GM18951 (cell line): ENCODE results near the gene MCM7.
A peak's percentile ranks its signal among the peaks of the same experiment; 100 is the strongest.

Source experiments
- POLR2A ChIP-seq: IDR thresholded peaks from 4 replicates; pipeline ENCODE4 v1.6.1; 2011; ENCODE audit warnings: mild to moderate bottlenecking; ENCODE audit not compliant: insufficient read length, insufficient read depth; ENCODE audit errors: extremely low read depth
- in situ Hi-C: fragments of 300-500 bp; cut with MboI; formaldehyde crosslinking; loops from one replicate; pipeline ENCODE4 v1.12.0; 2022; ENCODE audit warnings: low sequenced_read_pairs, mixed read lengths, inconsistent platforms; ENCODE audit not compliant: unreplicated experiment

Gene MCM7

DNA sequence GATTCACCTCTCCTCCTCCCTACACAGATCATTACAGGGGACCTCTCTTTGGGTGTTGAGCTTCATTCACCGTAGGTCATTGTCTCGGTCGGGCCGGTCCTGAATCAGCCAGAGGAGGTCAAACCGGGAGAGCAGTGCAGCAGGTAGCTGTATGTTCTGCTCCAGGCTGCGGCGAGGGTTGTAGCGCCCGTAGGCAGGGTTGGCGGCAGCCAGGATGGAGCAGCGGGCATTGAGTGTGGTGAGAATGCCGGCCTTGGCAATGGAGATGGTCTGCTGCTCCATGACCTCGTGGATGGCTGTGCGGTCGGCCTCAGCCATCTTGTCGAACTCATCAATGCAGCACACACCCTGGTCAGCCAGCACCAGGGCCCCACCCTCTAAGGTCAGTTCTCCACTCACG is 5.5 kb downstream of the MCM7 start:
- in situ Hi-C loops: no loop called here
- TF ChIP-seq POLR2A: peak; percentile 14

DNA sequence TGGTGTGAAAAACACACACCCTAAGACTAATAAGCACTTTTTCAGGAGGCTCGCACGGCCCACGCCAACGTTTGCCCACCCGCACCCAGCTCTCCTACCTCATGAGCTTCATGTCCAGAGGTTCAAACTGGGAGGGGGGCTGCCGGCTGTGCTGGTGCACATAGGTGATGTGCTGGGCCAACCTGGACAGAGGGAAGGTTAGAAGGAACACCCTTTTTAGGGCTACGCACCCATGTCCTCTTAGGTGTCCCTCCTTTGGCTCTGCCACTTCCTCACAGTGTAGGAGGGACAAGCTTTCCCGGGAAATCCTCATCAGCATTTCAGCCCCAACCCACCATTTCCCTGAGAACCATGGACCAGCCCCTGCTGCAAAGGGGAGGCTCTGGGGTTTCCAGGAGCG is 5.9 kb downstream of the MCM7 start:
- no peak for TF ChIP-seq POLR2A
- in situ Hi-C loops: no loop called here

DNA sequence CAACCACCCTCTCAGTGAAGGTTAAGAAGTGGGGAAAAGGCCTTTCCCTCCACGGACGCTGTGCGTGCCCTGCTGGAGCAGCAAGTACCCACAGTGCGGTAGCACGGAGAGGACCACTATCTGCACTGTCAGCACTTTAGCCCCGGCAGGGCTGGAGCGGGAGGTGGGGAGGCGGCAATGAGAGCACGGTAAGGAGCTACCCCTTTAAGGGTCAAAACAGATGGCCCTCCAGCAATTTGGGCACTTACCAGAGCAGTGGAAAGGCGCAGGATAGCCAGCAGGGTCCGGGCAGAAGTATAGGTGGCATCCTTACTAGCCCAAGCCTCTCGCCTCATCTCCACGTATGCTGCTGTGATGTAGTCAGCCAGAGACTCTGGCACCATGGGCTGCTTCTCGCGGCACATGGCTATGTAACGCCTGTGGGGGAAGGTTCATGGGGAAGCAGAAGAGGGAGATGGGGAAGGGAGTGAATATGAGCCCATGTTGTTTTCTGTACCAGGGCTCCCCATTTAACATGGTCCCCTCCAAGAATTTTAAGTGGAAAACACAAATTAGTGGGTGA is 7.2 kb downstream of the MCM7 start:
- in situ Hi-C loops: no loop called here
- TF ChIP-seq POLR2A: peak; percentile 31

GRCh38 chr7:100093498-100093897 is 7.7 kb downstream of the MCM7 start:
- in situ Hi-C loops: no loop called here
- TF ChIP-seq POLR2A: no peak

GRCh38 chr7:100093054-100093453 is 8.1 kb downstream of the MCM7 start:
- no peak for TF ChIP-seq POLR2A
- in situ Hi-C loops: no loop called here

DNA sequence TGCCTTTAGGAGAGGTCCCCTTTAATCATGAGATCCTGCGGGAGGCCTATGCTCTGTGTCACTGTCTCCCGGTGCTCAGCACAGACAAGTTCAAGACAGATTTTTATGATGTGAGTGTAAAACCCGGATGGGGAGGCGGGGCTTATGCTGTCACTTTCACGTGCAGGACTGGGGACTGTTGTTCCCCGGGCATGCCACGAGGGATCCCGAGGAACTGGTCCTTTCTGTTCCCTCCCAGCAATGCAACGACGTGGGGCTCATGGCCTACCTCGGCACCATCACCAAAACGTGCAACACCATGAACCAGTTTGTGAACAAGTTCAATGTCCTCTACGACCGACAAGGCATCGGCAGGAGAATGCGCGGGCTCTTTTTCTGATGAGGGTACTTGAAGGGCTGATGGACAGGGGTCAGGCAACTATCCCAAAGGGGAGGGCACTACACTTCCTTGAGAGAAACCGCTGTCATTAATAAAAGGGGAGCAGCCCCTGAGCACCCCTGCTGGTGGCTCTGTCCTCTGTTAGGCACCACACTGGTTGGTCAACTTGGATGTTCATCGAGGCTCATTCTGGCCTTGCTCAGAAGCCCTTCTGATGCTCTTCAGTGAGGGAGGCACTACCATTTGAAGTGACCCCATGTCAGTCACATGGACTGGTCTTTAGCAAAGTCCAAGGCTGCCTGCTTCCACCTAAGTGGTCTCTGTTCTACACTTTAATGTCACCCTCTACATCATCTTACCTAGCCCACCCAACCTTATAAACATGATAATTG is 9.6 kb downstream of the MCM7 start:
- in situ Hi-C loops: no loop called here

GRCh38 chr7:100090527-100091410 is 10.4 kb downstream of the MCM7 start:
- TF ChIP-seq POLR2A: peak; percentile 5
- in situ Hi-C loops: no loop called here

More for the DNA sequence above, 9.6 kb downstream of the MCM7 start:
- no peak for TF ChIP-seq POLR2A

DNA sequence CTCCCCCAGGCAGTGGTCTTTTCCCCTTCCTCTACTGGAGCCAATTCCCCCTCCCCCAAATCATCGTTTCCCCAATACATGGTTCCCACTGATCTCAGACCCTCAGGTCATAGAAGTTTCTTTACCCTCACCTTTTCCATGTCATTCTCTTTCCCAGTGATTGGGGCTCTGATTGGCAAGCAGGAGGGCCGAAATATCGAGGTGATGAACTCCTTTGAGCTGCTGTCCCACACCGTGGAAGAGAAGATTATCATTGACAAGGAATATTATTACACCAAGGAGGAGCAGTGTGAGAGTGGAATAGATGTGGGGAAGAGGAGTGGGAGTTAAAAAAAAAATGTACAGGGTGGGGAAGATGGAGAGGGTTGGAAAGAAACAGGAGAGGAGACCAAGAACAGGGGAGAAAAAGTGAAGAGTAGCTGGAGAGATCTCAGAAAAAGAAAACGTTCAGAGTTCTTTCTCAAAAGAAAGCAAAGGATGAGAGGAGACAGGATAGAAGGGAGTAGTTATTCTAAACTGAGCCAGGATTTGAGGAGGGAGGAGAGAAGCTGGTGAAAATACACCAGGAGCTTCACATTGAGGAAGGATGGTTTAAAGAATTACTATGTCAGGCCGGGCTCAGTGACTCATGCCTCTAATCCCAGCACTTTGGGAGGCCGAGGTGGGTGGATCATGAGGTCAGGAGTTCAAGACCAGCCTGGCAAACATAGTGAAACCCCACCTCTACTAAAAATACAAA is 11.6 kb downstream of the MCM7 start:
- TF ChIP-seq POLR2A: no peak
- in situ Hi-C loops: no loop called here

GRCh38 chr7:100088621-100089457 is 12.4 kb downstream of the MCM7 start, which contains the start of gene COPS6:
TSS of gene COPS6 (plus strand) at chr7:100088969. CDS start at chr7:100088991, 22 bp downstream.
- peak; percentile 97 for TF ChIP-seq POLR2A
- in situ Hi-C loops: no loop called here

- in situ Hi-C loops: no loop called here
- TF ChIP-seq POLR2A: no peak
These were observed 13.0 kb downstream of the MCM7 start for GRCh38 chr7:100088095-100088620.

- in situ Hi-C loops: no loop called here
- no peak for TF ChIP-seq POLR2A
These were observed 14.0 kb downstream of the MCM7 start for GRCh38 chr7:100087055-100087750.

DNA sequence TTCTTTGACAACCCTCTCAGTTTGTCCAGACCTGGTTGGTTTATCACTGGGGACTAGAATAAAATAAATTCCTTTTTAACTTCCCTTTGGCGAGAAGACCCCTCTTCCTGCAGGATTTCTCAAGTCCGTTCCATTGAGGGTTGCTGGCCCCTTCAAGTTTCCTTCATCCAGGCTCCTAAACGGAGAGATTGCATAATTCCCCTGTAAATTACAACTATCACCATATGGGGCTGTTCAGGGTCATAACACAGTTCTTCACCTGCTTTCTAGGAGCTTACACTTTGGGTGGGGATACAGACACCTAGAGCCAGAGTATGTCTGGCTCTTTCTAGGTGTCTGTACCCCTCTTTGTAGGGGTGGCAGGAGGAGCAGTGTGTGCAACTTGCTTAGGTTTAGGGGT is 15.7 kb downstream of the MCM7 start:
- TF ChIP-seq POLR2A: no peak
- in situ Hi-C loops: no loop called here

DNA sequence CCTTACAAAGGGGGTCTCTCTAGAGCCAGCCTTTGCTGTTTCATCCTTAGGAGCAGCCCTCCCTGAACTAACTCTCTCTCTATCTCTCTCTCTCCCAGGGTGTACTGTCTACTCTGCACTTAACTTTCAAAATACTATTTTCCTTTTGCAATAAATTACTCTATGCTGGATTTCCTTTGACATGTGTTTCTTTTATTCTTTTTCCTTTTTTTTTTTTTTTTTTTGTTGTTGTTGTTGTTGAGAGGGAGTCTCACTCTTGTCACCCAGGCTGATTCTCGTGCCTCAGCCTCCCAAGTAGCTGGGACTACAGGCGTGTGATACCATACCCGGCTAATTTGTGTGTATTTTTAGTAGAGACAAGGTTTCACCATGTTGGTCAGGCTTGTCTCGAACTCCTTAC is 18.2 kb downstream of the MCM7 start:
- in situ Hi-C loops: no loop called here
- no peak for TF ChIP-seq POLR2A
